ENCODE results near the gene OR6J1. TPM values are rescaled to one million over a fixed set of nuclear protein-coding genes. Genes with fewer than 3 reads are reported as not detected.

OR6J1 gene
- total and polyA plus RNA-seq, 2 donors (not counting 3 experiments of a cell fraction or from before 2014, with no cell fraction given), result not detected

DNA sequence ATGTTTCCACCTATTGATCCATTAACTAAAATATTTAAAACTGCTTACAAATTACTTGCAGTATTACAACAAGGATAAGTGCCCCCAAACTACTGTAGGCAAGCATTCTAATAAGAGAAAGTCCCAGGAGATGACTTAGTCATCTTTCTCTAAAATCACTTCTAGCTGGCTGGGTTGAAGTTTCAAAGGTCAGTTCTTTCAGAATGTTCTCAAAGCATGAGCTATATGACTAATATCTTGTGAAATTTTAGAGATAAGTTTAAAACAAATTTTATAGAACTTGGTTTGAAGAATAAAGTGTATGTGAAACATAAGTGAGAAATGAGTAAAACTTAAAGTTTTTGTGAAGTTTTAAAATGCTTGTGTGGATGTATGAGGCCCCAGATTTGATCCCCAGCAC, 24.3 kb upstream of the OR6J1 start:
- Histone ChIP-seq H3K27me3 (ENCODE audit: control insufficient read depth in 2 of 2, insufficient read depth in 2 of 2, low read length in 2 of 2) (no peaks in the 10 kb centered on the region), H3K9ac (replicated peaks; ENCODE audit: extremely low read depth, insufficient read depth, low read length) (no peak overlapping the region), H3K36me3 (ENCODE audit: control insufficient read depth in 2 of 2, extremely low read depth in 1 of 2, insufficient read depth in 2 of 2, low read length in 2 of 2) (no peaks in the 10 kb centered on the region), H3K9me3 (replicated peaks; ENCODE audit: control insufficient read depth, insufficient read depth, low read length) (no peaks in the 10 kb centered on the region), H3K9me1 (replicated peaks; ENCODE audit: control insufficient read depth, extremely low read depth, insufficient read depth, low read length) (no peaks in the 10 kb centered on the region), H3K4me2 (ENCODE audit: insufficient read depth, low read length) (no peak overlapping the region), H4K20me1 (replicated peaks; ENCODE audit: control insufficient read depth, extremely low read depth, insufficient read depth, low read length) (no peaks in the 10 kb centered on the region), H3K27ac (ENCODE audit: insufficient read depth, low read depth, low read length) (no peak overlapping the region), H3K4me1 (ENCODE audit: control insufficient read depth, extremely low read depth, insufficient read depth, low read length) (peaks cover 4% of the 10 kb centered on the region), H3K79me2 (ENCODE audit: control insufficient read depth, insufficient read depth, low read length) (no peaks in the 10 kb centered on the region), H3K4me3 (replicated peaks in 1 of 3; ENCODE audit: insufficient read depth in 1 of 3, low read depth in 1 of 3, low read length in 3 of 3) (no peak overlapping the region), H2AFZ (ENCODE audit: low read depth, low read length) (no peak overlapping the region)
- ChIA-PET CTCF (interaction anchor here (0.7 to 1.4 kb wide), 8 partner anchors 9 to 180 kb away, joined by 3 to 12 read pairs (median 4); partner anchors contain the start of gene OXA1L), POLR2A (interaction anchor here (1.0 kb wide), 1 partner anchor 21 kb away, joined by 3 read pairs; no protein-coding TSS in a partner anchor)
- dilution Hi-C loops (cut with MboI; ENCODE audit: extremely low pct_ligation_motif_present, low sequenced_read_pairs), result no loop called here
- peak; percentile 52 for FAIRE-seq
- TF ChIP-seq FOS (IDR thresholded peaks at IDR 0.05; ENCODE audit: borderline replicate concordance, insufficient read depth, low read length) (peak; percentile 5), POLR2AphosphoS5 (IDR thresholded peaks at IDR 0.05; ENCODE audit: insufficient read depth, low read depth, low read length) (no peak)
- BruUV-seq (replicated peaks), result no TSS peak
- no peak for DNase-seq (ENCODE audit: low read depth, low spot score)
- intact Hi-C loops (cut with micrococcal nuclease), result no loop called here

DNA sequence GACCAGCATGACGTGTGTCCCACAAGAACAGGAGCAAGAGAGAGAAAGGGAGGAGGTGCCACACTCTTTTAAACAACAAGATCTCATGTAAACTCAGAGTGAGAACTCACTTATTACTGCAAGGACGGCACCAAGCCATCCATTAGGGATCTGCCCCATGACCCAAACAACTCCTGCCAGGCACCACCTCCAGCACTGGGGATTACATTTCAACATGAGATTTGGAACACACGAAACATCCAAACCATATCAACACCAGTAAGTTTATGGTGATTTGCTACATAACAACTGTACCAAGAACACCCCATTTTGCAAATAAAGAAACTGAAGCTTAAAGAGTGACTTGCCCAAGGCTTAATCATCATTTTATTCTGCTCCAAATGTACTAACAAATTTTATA, 23.7 kb upstream of the OR6J1 start:
- Histone ChIP-seq H3K27ac (ENCODE audit: insufficient read depth, low read depth, low read length) (no peak overlapping the region), H3K27me3 (ENCODE audit: control insufficient read depth in 2 of 2, insufficient read depth in 2 of 2, low read length in 2 of 2) (no peaks in the 10 kb centered on the region), H2AFZ (ENCODE audit: low read depth, low read length) (no peak overlapping the region), H3K9ac (replicated peaks; ENCODE audit: extremely low read depth, insufficient read depth, low read length) (no peak overlapping the region), H3K9me3 (replicated peaks; ENCODE audit: control insufficient read depth, insufficient read depth, low read length) (no peaks in the 10 kb centered on the region), H3K4me3 (replicated peaks in 1 of 3; ENCODE audit: insufficient read depth in 1 of 3, low read depth in 1 of 3, low read length in 3 of 3) (no peak overlapping the region), H3K9me1 (replicated peaks; ENCODE audit: control insufficient read depth, extremely low read depth, insufficient read depth, low read length) (no peaks in the 10 kb centered on the region), H3K4me1 (ENCODE audit: control insufficient read depth, extremely low read depth, insufficient read depth, low read length) (peaks cover 4% of the 10 kb centered on the region), H3K4me2 (ENCODE audit: insufficient read depth, low read length) (no peak overlapping the region), H4K20me1 (replicated peaks; ENCODE audit: control insufficient read depth, extremely low read depth, insufficient read depth, low read length) (no peaks in the 10 kb centered on the region), H3K36me3 (ENCODE audit: control insufficient read depth in 2 of 2, extremely low read depth in 1 of 2, insufficient read depth in 2 of 2, low read length in 2 of 2) (no peaks in the 10 kb centered on the region), H3K79me2 (ENCODE audit: control insufficient read depth, insufficient read depth, low read length) (no peaks in the 10 kb centered on the region)
- ChIA-PET CTCF (interaction anchor here (0.7 to 1.4 kb wide), 7 partner anchors 9 to 181 kb away, joined by 3 to 12 read pairs (median 4); partner anchors contain the start of gene OXA1L), POLR2A (interaction anchor here (1.0 kb wide), 1 partner anchor 21 kb away, joined by 3 read pairs; no protein-coding TSS in a partner anchor)
- no peak for DNase-seq (ENCODE audit: low read depth, low spot score)
- TF ChIP-seq POLR2A (IDR thresholded peaks at IDR 0.05; ENCODE audit: low read depth, low read length), result no peak
- TF ChIP-seq MYC (IDR thresholded peaks at IDR 0.05; ENCODE audit: low read depth, low read length), result no peak
- TF ChIP-seq GATA2 (IDR thresholded peaks at IDR 0.05; ENCODE audit: insufficient read depth, insufficient read length, low read depth, low read length), result no peak
- TF ChIP-seq FOS (IDR thresholded peaks at IDR 0.05; ENCODE audit: borderline replicate concordance, insufficient read depth, low read length), result no peak
- TF ChIP-seq, protein P1, sequence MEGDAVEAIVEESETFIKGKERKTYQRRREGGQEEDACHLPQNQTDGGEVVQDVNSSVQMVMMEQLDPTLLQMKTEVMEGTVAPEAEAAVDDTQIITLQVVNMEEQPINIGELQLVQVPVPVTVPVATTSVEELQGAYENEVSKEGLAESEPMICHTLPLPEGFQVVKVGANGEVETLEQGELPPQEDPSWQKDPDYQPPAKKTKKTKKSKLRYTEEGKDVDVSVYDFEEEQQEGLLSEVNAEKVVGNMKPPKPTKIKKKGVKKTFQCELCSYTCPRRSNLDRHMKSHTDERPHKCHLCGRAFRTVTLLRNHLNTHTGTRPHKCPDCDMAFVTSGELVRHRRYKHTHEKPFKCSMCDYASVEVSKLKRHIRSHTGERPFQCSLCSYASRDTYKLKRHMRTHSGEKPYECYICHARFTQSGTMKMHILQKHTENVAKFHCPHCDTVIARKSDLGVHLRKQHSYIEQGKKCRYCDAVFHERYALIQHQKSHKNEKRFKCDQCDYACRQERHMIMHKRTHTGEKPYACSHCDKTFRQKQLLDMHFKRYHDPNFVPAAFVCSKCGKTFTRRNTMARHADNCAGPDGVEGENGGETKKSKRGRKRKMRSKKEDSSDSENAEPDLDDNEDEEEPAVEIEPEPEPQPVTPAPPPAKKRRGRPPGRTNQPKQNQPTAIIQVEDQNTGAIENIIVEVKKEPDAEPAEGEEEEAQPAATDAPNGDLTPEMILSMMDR (IDR thresholded peaks at IDR 0.05; ENCODE audit: extremely low read depth in 1 of 2, insufficient read depth in 1 of 2, low read depth in 1 of 2, low read length in 2 of 2), result no peak
- TF ChIP-seq, protein P2, sequence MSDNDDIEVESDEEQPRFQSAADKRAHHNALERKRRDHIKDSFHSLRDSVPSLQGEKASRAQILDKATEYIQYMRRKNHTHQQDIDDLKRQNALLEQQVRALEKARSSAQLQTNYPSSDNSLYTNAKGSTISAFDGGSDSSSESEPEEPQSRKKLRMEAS (IDR thresholded peaks at IDR 0.05; ENCODE audit: insufficient read depth, insufficient read length), result no peak
- no peak for TF ChIP-seq JUN (IDR thresholded peaks at IDR 0.05; ENCODE audit: borderline replicate concordance, insufficient read depth, insufficient read length, low read depth)
- TF ChIP-seq POLR2AphosphoS5 (IDR thresholded peaks at IDR 0.05; ENCODE audit: insufficient read depth, low read depth, low read length), result no peak
- TF ChIP-seq EZH2 (IDR thresholded peaks at IDR 0.05; ENCODE audit: borderline replicate concordance, low read depth, low read length, severe bottlenecking), result no peak
- no peak for FAIRE-seq
- intact Hi-C loops (cut with micrococcal nuclease), result no loop called here
- dilution Hi-C loops (cut with MboI; ENCODE audit: extremely low pct_ligation_motif_present, low sequenced_read_pairs), result no loop called here
- BruUV-seq (replicated peaks), result no TSS peak
